RWPE1 (cell line): ENCODE data around the gene PRSS12.

Experiments used
- CTCF ChIA-PET: fragments of 350-600 bp; sonication (Branson Sonifier 250); formaldehyde crosslinking; extraction: SDS; loops from one replicate; lab custom pipeline; 2021; lab: Yijun Ruan, JAX
- POLR2A ChIA-PET: fragments of 400-600 bp; formaldehyde crosslinking; extraction: SDS; loops from one replicate; lab custom pipeline; 2020; ENCODE audit warnings: antibody characterized with exemption; ENCODE audit not compliant: low non-redundant PET; lab: Yijun Ruan, JAX
- DNase-seq: peaks from one replicate; pipeline ENCODE4 v3.0.0; 2012; ENCODE audit warnings: low spot score
- H3K27ac ChIP-seq: fragments of 450-650 bp; 2 replicates; pipeline ENCODE4 v1.5.1; 2017
- CTCF ChIP-seq: fragments of 450-650 bp; conservative IDR thresholded peaks from 2 replicates; pipeline ENCODE4 v1.5.1; 2017; ENCODE audit warnings: low read depth, mild to moderate bottlenecking

PRSS12 gene

GRCh38 chr4:118254368-118254767 lies 98.4 kb downstream of the PRSS12 start:
- DNase-seq, result no peak
- no peak overlapping the region for H3K27ac ChIP-seq
- TF ChIP-seq CTCF, result no peak
- CTCF ChIA-PET, result no interaction called here
- POLR2A ChIA-PET, result no interaction called here

DNA sequence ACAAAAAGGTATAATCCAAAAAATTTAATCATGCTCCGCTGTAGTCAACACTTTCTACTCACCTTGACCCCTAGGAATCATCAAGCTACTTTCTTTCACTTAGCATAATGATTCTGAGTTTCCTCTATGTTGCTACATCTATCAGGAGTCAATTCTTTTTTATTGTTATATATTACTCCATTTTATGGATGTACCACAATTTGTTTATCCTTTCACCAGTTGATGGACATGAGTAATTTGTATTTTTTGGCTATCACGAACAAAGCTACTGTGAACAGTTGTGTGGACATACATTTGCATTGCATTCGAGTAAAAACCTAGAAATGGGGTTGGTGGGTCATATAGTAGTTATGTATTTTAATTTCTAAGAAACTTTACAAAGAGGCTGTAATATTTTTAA lies 102.9 kb downstream of the PRSS12 start:
- DNase-seq, result no peak
- no peak overlapping the region for H3K27ac ChIP-seq
- ChIA-PET CTCF (no interaction called here), POLR2A (no interaction called here)
- no peak for TF ChIP-seq CTCF

- POLR2A ChIA-PET, result no interaction called here
- CTCF ChIA-PET, result interaction anchor here (1.0 kb wide), 1 partner anchor 14 kb away, joined by 3 read pairs; no protein-coding TSS in a partner anchor
- TF ChIP-seq CTCF, result no peak
- DNase-seq, result no peak
- H3K27ac ChIP-seq, result no peak overlapping the region
Measured at GRCh38 chr4:118237531-118237930, 115.3 kb downstream of the PRSS12 start.

- no peak for TF ChIP-seq CTCF
- H3K27ac ChIP-seq, result no peak overlapping the region
- ChIA-PET POLR2A (no interaction called here), CTCF (no interaction called here)
- no peak for DNase-seq
Measured at GRCh38 chr4:118235566-118236120, 117.2 kb downstream of the PRSS12 start.
